ENCODE data around the gene RRM2.

RRM2 gene

DNA sequence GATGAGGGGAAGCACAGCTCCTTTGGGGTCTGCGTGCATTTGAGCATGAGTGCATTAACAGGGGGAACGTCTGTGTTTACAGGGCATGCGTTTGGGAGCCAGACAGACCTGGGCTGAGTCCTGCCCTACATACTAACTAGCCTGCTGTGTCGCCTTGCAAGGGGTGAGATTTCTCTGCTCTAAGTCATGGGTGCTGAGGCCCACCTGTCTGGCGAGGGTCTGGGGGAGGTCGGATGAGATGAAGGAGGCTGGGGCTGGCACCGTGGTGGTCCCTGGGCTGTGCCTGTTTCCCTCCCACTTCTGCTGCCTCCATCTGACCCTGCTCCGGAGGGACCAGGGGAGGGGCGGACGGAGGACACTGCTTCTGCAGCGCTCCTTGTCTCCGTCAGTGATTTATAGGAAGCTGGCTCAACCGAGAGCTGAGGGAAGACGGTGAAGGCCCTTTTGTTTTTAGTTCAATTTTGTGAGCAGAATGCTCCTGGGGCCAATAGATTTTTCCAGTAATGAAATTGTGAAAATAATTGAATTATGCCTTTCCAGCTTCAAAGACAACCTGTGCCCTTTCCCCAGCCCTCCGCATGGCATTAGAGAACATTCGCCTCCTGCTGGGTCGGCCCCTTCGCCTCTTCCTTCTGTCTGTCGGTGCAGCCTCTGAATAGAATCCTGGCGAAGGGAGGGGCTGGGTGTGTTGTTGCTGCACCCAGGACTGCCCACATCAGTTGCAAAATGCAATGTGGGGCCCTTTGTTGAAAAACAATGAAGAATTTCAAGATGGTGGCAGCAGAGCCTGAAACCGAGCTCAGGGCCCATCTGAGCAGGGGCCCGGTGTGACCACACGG, 49.7 kb downstream of the RRM2 start:
- no peak for DNase-seq (ENCODE audit: low spot score)

DNA sequence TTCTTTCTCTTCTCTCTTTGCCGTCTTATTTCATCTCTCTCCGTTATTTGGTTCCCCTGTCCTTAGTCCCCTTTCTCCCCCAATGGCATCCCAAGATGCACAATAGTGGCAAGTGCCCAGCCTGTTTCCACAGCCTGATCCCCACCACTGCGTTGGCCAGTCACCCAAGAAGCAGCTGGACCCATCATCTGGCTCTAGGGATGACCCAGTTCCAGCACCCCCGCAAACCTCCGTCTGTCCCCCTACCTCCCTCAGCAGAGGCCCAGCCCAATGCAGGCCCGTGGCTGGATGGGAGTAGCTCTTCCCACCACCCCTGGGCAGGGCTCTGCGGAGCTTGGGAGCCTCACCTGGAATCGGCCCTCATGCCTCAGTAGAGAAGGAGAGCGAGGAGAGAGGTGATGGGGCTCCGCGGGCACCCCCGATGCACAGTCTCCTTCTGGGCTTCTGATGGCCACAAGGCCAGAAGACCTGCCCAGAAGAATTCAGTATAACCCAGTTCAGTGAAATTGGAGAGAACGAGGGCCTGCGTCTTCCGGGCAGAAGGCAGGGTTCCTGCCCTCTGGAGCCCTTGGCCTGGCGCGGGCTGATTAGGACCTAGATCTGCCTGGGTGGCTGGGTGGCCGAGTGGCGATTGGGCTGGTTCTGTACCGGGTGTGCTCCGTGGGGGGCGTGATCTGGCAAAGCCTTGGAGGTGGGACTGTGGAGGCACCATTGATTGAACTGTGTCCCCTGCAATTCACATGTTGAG, 50.9 kb downstream of the RRM2 start:
- no peak for DNase-seq (ENCODE audit: low spot score)

DNA sequence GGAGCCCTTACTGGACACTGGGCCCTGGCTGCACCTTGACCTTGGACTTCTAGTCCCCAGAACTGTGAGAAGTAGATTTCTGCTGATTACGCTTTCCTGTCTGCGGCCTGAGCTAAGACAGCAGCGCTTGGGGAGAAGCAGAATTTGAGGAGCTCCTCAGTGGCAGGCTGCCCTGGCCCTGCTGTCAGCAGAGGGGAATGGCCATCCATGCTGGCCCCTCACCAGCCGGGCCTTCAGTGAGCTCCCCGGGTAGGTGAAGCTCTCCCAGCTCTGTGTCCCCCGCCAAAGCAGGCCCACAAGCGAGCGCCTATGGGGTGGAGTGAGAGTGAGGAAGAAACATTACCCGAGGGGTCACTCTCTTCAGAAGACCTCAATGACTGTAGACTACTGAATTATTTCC, 51.6 kb downstream of the RRM2 start:
- DNase-seq (ENCODE audit: low spot score), result no peak

DNA sequence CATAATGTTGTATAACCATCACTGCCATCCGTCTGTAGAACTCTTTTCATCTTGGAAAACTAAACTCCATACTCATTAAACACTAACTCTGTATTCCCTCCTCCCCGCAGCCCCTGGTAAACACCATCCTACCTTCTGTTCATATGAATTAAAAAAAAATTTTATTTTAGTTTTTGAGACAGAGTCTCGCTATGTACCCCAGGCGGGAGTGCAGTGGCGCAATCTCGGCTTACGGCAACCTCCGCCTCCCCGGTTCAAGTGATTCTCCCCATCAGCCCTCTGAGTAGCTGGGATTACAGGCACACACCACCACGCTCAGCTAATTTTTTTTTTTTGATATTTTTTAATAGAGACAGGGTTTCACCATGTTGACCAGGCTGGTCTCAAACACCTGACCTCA, 52.9 kb downstream of the RRM2 start:
- no peak for DNase-seq (ENCODE audit: low spot score)

DNA sequence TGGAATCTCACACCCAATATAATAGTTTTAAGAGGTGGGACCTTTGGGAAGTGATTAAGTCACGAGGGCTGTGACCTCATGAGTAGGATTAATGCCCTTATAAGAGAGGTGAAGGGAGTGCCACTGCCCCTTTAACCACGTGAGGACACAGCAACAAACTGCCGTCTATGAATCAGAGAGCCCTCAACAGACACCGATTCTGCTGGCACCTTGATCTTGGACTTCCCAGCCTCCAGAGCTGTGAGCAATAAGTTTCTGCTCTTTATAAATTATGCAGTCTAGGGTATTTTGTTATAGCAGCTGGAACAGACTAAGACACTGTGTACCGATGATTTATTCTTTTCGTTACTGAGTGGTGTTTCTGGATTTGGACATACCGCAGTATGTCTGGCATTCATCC, 56.2 kb downstream of the RRM2 start:
- DNase-seq (ENCODE audit: low spot score), result no peak

DNA sequence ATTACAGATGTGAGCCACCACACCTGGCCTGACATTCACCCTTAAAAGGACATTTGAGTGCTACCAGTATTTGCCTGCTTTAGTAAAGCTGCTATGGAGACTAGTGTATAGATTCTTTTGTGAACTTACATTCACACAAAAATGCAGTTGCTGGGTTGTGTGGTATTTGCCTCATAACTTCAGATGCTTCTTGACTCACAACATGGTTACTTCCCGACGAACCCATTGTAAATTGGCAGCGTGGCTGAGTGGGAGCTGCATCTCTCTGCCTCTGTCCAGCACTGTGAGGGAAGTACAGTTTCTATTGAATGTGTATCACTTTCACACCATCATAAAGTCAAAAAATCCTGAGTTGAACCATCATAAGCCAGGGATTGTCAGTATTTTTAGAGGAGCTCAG, 56.9 kb downstream of the RRM2 start:
- DNase-seq (ENCODE audit: low spot score), result no peak

DNA sequence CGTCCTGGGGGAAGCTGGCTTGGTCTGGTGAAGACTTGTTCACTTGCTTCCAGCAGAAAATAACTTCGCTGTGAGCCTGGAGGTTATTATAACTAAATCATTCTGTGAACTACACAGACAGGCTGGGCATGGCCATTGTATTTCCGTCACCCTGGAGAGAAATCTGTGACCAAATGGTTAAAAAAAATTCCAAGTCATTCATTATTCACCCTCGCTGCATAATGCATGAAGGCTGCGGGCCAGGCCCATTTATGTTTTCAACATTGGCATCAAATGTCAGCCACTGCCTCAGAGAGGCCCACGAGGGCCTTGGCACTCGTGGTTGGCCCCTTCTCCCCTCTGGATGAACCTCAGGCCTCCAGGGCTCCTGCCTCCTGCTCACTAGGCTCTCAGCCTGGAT, 57.7 kb downstream of the RRM2 start:
- DNase-seq (ENCODE audit: low spot score), result no peak

Measured in SW480 (cell line).